ENCODE results near the gene C11orf24. TPM values are rescaled to one million over a fixed set of nuclear protein-coding genes. Genes with fewer than 3 reads are reported as not detected.
A peak's percentile ranks its signal among the peaks of the same experiment; 100 is the strongest.

C11orf24 gene
- total and polyA plus RNA-seq, 9 of the 15 experiments (the other 6 are each of a cell fraction or from before 2014, with no cell fraction given), result 2.0 to 65.2 (median 32.5) TPM

DNA sequence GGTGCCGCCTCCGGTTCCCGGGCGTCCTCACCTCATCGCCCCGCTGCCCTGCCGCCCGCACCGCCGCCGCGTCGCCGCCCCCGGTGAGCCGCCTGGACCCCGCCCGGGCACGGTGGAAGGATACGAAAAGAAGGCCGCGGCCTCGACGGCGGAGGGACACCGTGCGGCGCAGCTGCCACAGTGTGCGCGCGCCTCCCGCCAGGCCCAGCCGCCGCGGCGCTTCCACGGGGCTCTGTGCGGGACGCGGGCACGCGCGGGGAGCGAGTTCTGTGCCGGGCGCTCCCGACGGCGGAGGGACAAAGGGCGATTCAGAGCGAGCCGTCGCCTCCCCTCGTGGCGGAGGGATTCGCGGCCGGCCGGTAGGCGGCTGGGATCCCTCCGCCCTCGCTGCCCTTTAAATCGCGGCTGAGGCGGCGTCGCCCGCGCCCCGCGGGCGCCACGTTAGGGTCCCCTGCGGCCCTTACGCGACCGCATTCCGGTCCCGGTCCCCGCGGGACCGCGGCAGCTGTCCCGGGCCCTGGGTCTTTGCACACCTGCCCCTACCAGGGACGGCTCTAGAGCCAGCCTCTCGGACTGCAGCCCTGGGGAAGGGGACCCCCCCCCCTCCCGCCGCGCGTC, 58.1 kb downstream of the C11orf24 start (continued):
- no peak for TF ChIP-seq FOXA3 (CRISPR knock-in tag; conservative IDR thresholded peaks at IDR 0.05 in 1 of 2, IDR thresholded peaks at IDR 0.05 in 1 of 2)
- TF ChIP-seq POLR3A (IDR thresholded peaks at IDR 0.05; ENCODE audit: borderline replicate concordance, extremely low read depth, insufficient read depth, insufficient read length), result no peak
- no peak for TF ChIP-seq ELF2 (CRISPR knock-in tag; IDR thresholded peaks at IDR 0.05)
- peak; percentile 56 for TF ChIP-seq TAF1 (IDR thresholded peaks at IDR 0.05; ENCODE audit: control insufficient read depth, extremely low read depth, insufficient read depth, low read length, severe bottlenecking)
- TF ChIP-seq ZFP30 (CRISPR knock-in tag; IDR thresholded peaks at IDR 0.05; ENCODE audit: borderline replicate concordance), result no peak
- no peak for TF ChIP-seq MCM2 (IDR thresholded peaks at IDR 0.05; ENCODE audit: low read depth)
- 0 out of 2 replicates have a peak, but pooled peaks have one; percentile 71 for TF ChIP-seq FOXP1 (CRISPR knock-in tag; IDR thresholded peaks at IDR 0.05)
- no peak for TF ChIP-seq ZNF436 (CRISPR knock-in tag; IDR thresholded peaks at IDR 0.05)
- peak; percentile 82 for TF ChIP-seq HMGN3 (IDR thresholded peaks at IDR 0.05; ENCODE audit: borderline replicate concordance, extremely low read depth, insufficient read length, low read depth, low read length)
- 0 out of 2 replicates have a peak, but pooled peaks have one; percentile 21 for TF ChIP-seq MBD2 (IDR thresholded peaks at IDR 0.05; ENCODE audit: borderline replicate concordance, low read depth)
- peak; percentile 35 for TF ChIP-seq PCBP2 (IDR thresholded peaks at IDR 0.05; ENCODE audit: low read depth, low read length, poor library complexity, severe bottlenecking)
- TF ChIP-seq ZNF431 (CRISPR knock-in tag; IDR thresholded peaks at IDR 0.05), result 0 out of 2 replicates have a peak, but pooled peaks have one; percentile 21
- no peak for TF ChIP-seq BACH1 (tag; IDR thresholded peaks at IDR 0.05)
- TF ChIP-seq SMARCA4 (IDR thresholded peaks at IDR 0.05), result no peak
- TF ChIP-seq, protein P1, sequence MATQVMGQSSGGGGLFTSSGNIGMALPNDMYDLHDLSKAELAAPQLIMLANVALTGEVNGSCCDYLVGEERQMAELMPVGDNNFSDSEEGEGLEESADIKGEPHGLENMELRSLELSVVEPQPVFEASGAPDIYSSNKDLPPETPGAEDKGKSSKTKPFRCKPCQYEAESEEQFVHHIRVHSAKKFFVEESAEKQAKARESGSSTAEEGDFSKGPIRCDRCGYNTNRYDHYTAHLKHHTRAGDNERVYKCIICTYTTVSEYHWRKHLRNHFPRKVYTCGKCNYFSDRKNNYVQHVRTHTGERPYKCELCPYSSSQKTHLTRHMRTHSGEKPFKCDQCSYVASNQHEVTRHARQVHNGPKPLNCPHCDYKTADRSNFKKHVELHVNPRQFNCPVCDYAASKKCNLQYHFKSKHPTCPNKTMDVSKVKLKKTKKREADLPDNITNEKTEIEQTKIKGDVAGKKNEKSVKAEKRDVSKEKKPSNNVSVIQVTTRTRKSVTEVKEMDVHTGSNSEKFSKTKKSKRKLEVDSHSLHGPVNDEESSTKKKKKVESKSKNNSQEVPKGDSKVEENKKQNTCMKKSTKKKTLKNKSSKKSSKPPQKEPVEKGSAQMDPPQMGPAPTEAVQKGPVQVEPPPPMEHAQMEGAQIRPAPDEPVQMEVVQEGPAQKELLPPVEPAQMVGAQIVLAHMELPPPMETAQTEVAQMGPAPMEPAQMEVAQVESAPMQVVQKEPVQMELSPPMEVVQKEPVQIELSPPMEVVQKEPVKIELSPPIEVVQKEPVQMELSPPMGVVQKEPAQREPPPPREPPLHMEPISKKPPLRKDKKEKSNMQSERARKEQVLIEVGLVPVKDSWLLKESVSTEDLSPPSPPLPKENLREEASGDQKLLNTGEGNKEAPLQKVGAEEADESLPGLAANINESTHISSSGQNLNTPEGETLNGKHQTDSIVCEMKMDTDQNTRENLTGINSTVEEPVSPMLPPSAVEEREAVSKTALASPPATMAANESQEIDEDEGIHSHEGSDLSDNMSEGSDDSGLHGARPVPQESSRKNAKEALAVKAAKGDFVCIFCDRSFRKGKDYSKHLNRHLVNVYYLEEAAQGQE (IDR thresholded peaks at IDR 0.05; ENCODE audit: borderline replicate concordance), result no peak
- TF ChIP-seq, protein P1 (CRISPR knock-in tag; IDR thresholded peaks at IDR 0.05; ENCODE audit: low read depth), result peak; percentile 84; the same call in 1 of the 2 replicates
- TF ChIP-seq, protein P2, sequence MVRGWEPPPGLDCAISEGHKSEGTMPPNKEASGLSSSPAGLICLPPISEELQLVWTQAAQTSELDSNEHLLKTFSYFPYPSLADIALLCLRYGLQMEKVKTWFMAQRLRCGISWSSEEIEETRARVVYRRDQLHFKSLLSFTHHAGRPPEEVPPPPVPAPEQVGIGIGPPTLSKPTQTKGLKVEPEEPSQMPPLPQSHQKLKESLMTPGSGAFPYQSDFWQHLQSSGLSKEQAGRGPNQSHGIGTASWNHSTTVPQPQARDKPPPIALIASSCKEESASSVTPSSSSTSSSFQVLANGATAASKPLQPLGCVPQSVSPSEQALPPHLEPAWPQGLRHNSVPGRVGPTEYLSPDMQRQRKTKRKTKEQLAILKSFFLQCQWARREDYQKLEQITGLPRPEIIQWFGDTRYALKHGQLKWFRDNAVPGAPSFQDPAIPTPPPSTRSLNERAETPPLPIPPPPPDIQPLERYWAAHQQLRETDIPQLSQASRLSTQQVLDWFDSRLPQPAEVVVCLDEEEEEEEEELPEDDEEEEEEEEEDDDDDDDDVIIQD (CRISPR knock-in tag; IDR thresholded peaks at IDR 0.05), result no peak
- no peak for TF ChIP-seq TEAD4 (IDR thresholded peaks at IDR 0.05; ENCODE audit: low read length)
- TF ChIP-seq TEAD4 (CRISPR knock-in tag; IDR thresholded peaks at IDR 0.05; ENCODE audit: borderline replicate concordance), result 0 out of 2 replicates have a peak, but pooled peaks have one; percentile 18
